Neural progenitor cell (in vitro differentiated cells): ENCODE data around the gene NR1H4.

Experiments
- EZH2 ChIP-seq: fragments of 200-600 bp; sonication (generic); IDR thresholded peaks from 2 replicates; pipeline ENCODE4 v1.6.1; 2017; ENCODE audit warnings: antibody characterized with exemption, mild to moderate bottlenecking, moderate library complexity
- EZH2phosphoT487 ChIP-seq: fragments of 200-600 bp; sonication (generic); IDR thresholded peaks from 2 replicates; pipeline ENCODE4 v1.6.1; 2017; ENCODE audit warnings: antibody characterized with exemption
- TF ChIP-seq, protein P1 (sequence below): fragments of 200-600 bp; sonication (generic); IDR thresholded peaks from 2 replicates; pipeline ENCODE4 v1.5.1; 2017; ENCODE audit warnings: antibody characterized with exemption, mild to moderate bottlenecking

DNA sequence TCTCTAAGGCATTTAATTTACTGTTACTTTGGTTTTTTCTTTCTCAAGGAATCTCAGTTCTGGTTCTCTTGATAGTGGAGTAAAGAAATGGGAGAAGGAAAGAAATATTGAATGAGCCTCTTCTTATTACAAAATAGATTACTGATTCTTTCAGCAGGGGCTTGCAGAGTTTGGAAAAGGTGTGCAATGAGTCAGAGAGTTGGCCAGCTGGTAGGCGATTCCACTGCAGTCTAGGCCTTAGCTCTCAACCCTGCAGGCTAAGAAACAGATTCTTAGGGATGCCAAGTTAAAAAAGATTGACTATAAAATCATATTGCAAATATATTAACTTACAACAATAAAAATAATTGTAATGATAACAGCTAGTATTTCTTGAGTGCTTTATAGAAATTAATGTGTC is 25.8 kb downstream of the NR1H4 start:
- TF ChIP-seq, protein P1, sequence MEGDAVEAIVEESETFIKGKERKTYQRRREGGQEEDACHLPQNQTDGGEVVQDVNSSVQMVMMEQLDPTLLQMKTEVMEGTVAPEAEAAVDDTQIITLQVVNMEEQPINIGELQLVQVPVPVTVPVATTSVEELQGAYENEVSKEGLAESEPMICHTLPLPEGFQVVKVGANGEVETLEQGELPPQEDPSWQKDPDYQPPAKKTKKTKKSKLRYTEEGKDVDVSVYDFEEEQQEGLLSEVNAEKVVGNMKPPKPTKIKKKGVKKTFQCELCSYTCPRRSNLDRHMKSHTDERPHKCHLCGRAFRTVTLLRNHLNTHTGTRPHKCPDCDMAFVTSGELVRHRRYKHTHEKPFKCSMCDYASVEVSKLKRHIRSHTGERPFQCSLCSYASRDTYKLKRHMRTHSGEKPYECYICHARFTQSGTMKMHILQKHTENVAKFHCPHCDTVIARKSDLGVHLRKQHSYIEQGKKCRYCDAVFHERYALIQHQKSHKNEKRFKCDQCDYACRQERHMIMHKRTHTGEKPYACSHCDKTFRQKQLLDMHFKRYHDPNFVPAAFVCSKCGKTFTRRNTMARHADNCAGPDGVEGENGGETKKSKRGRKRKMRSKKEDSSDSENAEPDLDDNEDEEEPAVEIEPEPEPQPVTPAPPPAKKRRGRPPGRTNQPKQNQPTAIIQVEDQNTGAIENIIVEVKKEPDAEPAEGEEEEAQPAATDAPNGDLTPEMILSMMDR: no peak
- TF ChIP-seq EZH2phosphoT487: no peak
- no peak for TF ChIP-seq EZH2
